ENCODE results near the gene RBM24.

The RBM24 gene

GRCh38 chr6:17283074-17283473, 1.9 kb downstream of the RBM24 start:
- no peak for TF ChIP-seq GABPA (IDR thresholded peaks at IDR 0.05; ENCODE audit: low read depth)
- TF ChIP-seq POLR2AphosphoS5 (IDR thresholded peaks at IDR 0.05; ENCODE audit: low read depth): no peak
- TF ChIP-seq, protein P1, sequence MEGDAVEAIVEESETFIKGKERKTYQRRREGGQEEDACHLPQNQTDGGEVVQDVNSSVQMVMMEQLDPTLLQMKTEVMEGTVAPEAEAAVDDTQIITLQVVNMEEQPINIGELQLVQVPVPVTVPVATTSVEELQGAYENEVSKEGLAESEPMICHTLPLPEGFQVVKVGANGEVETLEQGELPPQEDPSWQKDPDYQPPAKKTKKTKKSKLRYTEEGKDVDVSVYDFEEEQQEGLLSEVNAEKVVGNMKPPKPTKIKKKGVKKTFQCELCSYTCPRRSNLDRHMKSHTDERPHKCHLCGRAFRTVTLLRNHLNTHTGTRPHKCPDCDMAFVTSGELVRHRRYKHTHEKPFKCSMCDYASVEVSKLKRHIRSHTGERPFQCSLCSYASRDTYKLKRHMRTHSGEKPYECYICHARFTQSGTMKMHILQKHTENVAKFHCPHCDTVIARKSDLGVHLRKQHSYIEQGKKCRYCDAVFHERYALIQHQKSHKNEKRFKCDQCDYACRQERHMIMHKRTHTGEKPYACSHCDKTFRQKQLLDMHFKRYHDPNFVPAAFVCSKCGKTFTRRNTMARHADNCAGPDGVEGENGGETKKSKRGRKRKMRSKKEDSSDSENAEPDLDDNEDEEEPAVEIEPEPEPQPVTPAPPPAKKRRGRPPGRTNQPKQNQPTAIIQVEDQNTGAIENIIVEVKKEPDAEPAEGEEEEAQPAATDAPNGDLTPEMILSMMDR (IDR thresholded peaks at IDR 0.05; ENCODE audit: insufficient read depth, low read length): no peak
- TF ChIP-seq SPI1 (IDR thresholded peaks at IDR 0.05; ENCODE audit: borderline replicate concordance, low read depth): no peak
- DNase-seq (ENCODE audit: low read depth in 1 of 2, low spot score in 1 of 2): no peak
- Histone ChIP-seq H3K4me3 (replicated peaks; ENCODE audit: insufficient read depth, low read length) (no peak overlapping the region), H3K27ac (replicated peaks) (no peak overlapping the region), H3K27me3 (ENCODE audit: insufficient read depth, poor library complexity, severe bottlenecking) (peaks cover 30% of the 10 kb centered on the region)

- H3K27ac ChIP-seq (replicated peaks): no peak overlapping the region
- no peak for DNase-seq (ENCODE audit: low read depth in 1 of 2, low spot score in 1 of 2)
- no peak overlapping the region for H3K4me3 ChIP-seq (replicated peaks; ENCODE audit: insufficient read depth, low read length)
- peaks cover 4% of the 10 kb centered on the region for H3K27me3 ChIP-seq (ENCODE audit: insufficient read depth, poor library complexity, severe bottlenecking)
- TF ChIP-seq GABPA (IDR thresholded peaks at IDR 0.05; ENCODE audit: low read depth) (no peak), REST (IDR thresholded peaks at IDR 0.05; ENCODE audit: insufficient replicate concordance, low read depth) (no peak), SPI1 (IDR thresholded peaks at IDR 0.05; ENCODE audit: borderline replicate concordance, low read depth) (no peak), POLR2AphosphoS5 (IDR thresholded peaks at IDR 0.05; ENCODE audit: low read depth) (no peak)
- TF ChIP-seq, protein P1 (IDR thresholded peaks at IDR 0.05; ENCODE audit: insufficient read depth, low read length): no peak
Measured at GRCh38 chr6:17289630-17290061, 8.5 kb downstream of the RBM24 start.

GRCh38 chr6:17291778-17292177, 10.6 kb downstream of the RBM24 start:
- Histone ChIP-seq H3K27me3 (ENCODE audit: insufficient read depth, poor library complexity, severe bottlenecking) (peaks cover 4% of the 10 kb centered on the region), H3K4me3 (replicated peaks; ENCODE audit: insufficient read depth, low read length) (no peak overlapping the region), H3K27ac (replicated peaks) (no peak overlapping the region)
- DNase-seq (ENCODE audit: low read depth in 1 of 2, low spot score in 1 of 2): no peak
- TF ChIP-seq, protein P1 (IDR thresholded peaks at IDR 0.05; ENCODE audit: insufficient read depth, low read length): no peak

DNA sequence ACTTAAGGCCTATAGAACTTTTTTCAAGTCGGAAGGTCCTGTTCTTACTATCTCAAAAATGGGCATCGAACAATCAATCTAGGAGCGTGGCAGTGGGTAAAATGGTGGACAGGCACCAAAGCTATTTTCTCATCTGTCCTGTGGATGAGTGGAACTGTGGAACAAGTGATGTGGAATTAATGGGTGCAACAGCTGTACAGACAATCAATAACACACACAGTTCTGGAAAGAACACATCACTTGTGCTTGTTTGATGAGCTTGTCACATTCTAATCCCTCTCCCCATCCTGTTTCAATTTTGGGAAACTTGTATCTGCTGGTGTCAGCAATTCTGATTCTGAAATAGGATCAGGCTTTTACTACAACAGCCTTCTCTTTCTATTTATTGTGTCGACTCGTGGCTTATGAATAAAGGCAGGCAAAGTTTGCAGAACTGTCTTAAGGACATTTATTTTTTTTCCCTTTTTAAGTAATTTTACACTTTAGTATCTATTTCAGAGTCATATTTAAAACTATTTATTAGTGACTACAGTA, 11.5 kb downstream of the RBM24 start:
- TF ChIP-seq POLR2AphosphoS5 (IDR thresholded peaks at IDR 0.05; ENCODE audit: low read depth) (no peak), GABPA (IDR thresholded peaks at IDR 0.05; ENCODE audit: low read depth) (no peak), REST (IDR thresholded peaks at IDR 0.05; ENCODE audit: insufficient replicate concordance, low read depth) (no peak), SPI1 (IDR thresholded peaks at IDR 0.05; ENCODE audit: borderline replicate concordance, low read depth) (no peak)
- TF ChIP-seq, protein P1 (IDR thresholded peaks at IDR 0.05; ENCODE audit: insufficient read depth, low read length): no peak
- Histone ChIP-seq H3K27ac (replicated peaks) (no peak overlapping the region), H3K4me3 (replicated peaks; ENCODE audit: insufficient read depth, low read length) (no peak overlapping the region), H3K27me3 (ENCODE audit: insufficient read depth, poor library complexity, severe bottlenecking) (peaks cover 4% of the 10 kb centered on the region)
- no peak for DNase-seq (ENCODE audit: low read depth in 1 of 2, low spot score in 1 of 2)

Measured in HL-60 (cell line).